Kidney (tissue), 14 donors: ENCODE measurements around the gene APOL2. TPM values are rescaled to one million over a fixed set of nuclear protein-coding genes. Genes with fewer than 3 reads are reported as not detected.
"Not testable (repeated sequence)": the region's sequence is repeated elsewhere in the genome, so short reads cannot be mapped to it uniquely, and the experiment has no call there.

Experiments used
- DNase-seq, 5 donors: peaks; one replicate each; pipeline ENCODE4 v3.0.0-alpha.2; 2013 to 2020
- FAIRE-seq: peaks from 2 replicates; lab custom pipeline; 2012; peaks lifted over from hg19 to GRCh38; lab: Jason Lieb, UNC
- H3K27ac ChIP-seq, 2 donors: one replicate each; pipeline ENCODE4 v1.7.0; 2013; ENCODE audit warnings: low read depth in 2 of 2, low read length in 2 of 2, inconsistent platforms in 1 of 2
- H3K27me3 ChIP-seq: one replicate; pipeline ENCODE4 v1.7.1; 2013; ENCODE audit warnings: low read length, inconsistent platforms; ENCODE audit not compliant: control insufficient read depth, insufficient read depth
- H3K36me3 ChIP-seq, 3 donors: one replicate each; pipeline versions ENCODE4 v1.7.0 to v1.7.1; 2013; ENCODE audit warnings: low read length in 3 of 3, control low read depth in 1 of 3, inconsistent platforms in 1 of 3; ENCODE audit not compliant: insufficient read depth in 3 of 3, control insufficient read depth in 2 of 3
- H3K4me1 ChIP-seq, 3 donors: one replicate each; pipeline versions ENCODE4 v1.7.0 to v1.7.1; 2013; ENCODE audit warnings: low read length in 3 of 3, inconsistent platforms in 1 of 3, low read depth in 1 of 3; ENCODE audit not compliant: control insufficient read depth in 2 of 3, insufficient read depth in 2 of 3
- H3K4me3 ChIP-seq, 3 donors: one replicate each; pipeline versions ENCODE4 v1.7.0 to v1.8.1; 2013; ENCODE audit warnings: low read length in 3 of 3, control low read depth in 1 of 3, inconsistent platforms in 1 of 3
- H3K9ac ChIP-seq, 3 donors: one replicate each; pipeline versions ENCODE4 v1.7.0 to v1.7.1; 2013; ENCODE audit warnings: low read length in 3 of 3, control low read depth in 1 of 3, inconsistent platforms in 1 of 3
- H3K9me3 ChIP-seq, 3 donors: one replicate each; pipeline versions ENCODE4 v1.7.0 to v1.7.1; 2013; ENCODE audit warnings: low read length in 3 of 3, control low read depth in 1 of 3, inconsistent platforms in 1 of 3; ENCODE audit not compliant: control insufficient read depth in 2 of 3, insufficient read depth in 1 of 3
- CTCF ChIP-seq: IDR thresholded peaks from 3 replicates; pipeline ENCODE4 v1.5.1; 2012; ENCODE audit warnings: mild to moderate bottlenecking, moderate library complexity, borderline replicate concordance; ENCODE audit not compliant: insufficient read depth; ENCODE audit errors: extremely low read depth
- intact Hi-C: fragments of 100-400 bp; cut with DNase I; formaldehyde crosslinking; loops from one replicate; pipeline ENCODE4 v1.11.1; 2022
- polyA plus RNA-seq: library from polyadenylated mRNA; stranded (reverse); fragments of 350-450 nt; fragmentation: Illumina TruSeq; extraction: RNeasy Lipid Tissue Mini Kit (QIAGEN cat#74804); gene quantifications from one replicate; pipeline ENCODE4 v1.2.3, GENCODE V29; 2014; ENCODE audit warnings: low read depth, low replicate concordance; ENCODE audit not compliant: insufficient read depth
- total RNA-seq: library from RNA; stranded (reverse); fragmentation: NEBNext Ultra II Directional; extraction: Animal tissue kit (Norgen Biotek cat#: 25700); gene quantifications from one replicate; pipeline ENCODE4 v1.2.1, GENCODE V29; 2021
- donor health status: control.
- donor health status: control.
- donor health status: control.
- donor health status: control.
- donor health status: control.
- donor health status: DM: yes; HTN: yes; CAD: no.
- donor health status: Normal renal cell carcinoma (clear cell type).

APOL2 gene
- total and polyA plus RNA-seq, 2 donors from 2014 or later, result 34.8 to 48.8 TPM

GRCh38 chr22:36277482-36278291 is 38.4 kb upstream of the APOL2 start:
- no peaks in the 10 kb centered on the region for H3K27me3 ChIP-seq
- peaks cover 0 to 5% (median 0%) of the 10 kb centered on the region in 3 donors for H3K4me1 ChIP-seq
- H3K9me3 ChIP-seq, result no peaks in the 10 kb centered on the region
- peak in 4 of 5 donors; percentile 64 to 77 (median 68) for DNase-seq
- H3K9ac ChIP-seq, result no peak overlapping the region
- peak; percentile 72 for TF ChIP-seq CTCF
- no peak for FAIRE-seq
- intact Hi-C loops, result no loop called here
- H3K4me3 ChIP-seq, result peak overlapping the region in 1 of 3 donors; percentile 45
- H3K36me3 ChIP-seq, result peaks cover 0 to 11% (median 8%) of the 10 kb centered on the region in 3 donors
- H3K27ac ChIP-seq, result no peak overlapping the region

DNA sequence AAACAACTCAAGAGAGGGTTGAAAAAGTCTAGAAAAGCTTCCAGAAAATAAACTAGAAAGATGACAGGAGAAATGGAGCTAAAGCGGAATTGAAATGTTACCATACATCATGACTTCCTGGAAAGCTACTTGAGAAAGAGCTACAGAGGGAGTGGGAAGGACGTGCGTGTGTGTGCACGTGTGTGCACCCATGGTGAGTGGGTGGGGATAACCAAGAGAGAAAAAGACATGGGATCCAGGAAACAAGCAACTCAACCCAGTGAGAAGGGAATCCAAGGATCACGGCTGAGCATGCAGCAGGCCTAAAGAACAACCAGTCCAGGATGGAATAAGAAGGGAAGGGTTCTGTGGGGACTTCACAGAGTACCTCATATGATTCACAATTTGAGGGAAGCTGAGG is 35.2 kb upstream of the APOL2 start:
- intact Hi-C loops, result no loop called here
- TF ChIP-seq CTCF, result no peak

DNA sequence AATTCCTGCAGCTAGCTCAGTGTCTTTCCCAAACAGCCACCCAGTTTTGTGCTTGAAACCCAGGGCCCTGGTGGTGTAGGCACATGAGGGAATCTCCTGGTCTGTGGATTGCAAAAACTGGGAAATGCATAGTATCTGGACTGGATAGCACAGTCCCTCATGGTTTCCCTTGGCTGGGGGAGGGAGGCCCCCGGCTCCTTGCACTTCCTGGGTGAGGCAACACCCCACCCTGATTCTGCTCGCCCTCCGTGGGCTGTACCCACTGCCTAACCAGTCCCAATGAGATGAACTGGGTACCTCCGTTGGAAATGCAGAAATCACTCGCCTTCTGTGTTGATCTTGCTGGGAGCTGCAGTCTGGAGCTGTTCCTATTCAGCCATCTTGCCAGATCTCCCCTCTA is 32.6 kb upstream of the APOL2 start:
- H3K4me3 ChIP-seq, H3K27ac ChIP-seq, FAIRE-seq, H3K36me3 ChIP-seq, H3K9me3 ChIP-seq, H3K4me1 ChIP-seq, H3K27me3 ChIP-seq, intact Hi-C loops, H3K9ac ChIP-seq: not testable (repeated sequence)
- peak in 1 of 5 donors; percentile 24 for DNase-seq

More for the DNA sequence above, 35.2 kb upstream of the APOL2 start:
- no peak overlapping the region for H3K4me3 ChIP-seq
- H3K9ac ChIP-seq, result no peak overlapping the region
- peaks cover 0 to 5% (median 0%) of the 10 kb centered on the region in 3 donors for H3K4me1 ChIP-seq
- DNase-seq (no peak), FAIRE-seq (no peak)
- no peaks in the 10 kb centered on the region for H3K27me3 ChIP-seq
- no peaks in the 10 kb centered on the region for H3K9me3 ChIP-seq
- H3K27ac ChIP-seq, result no peak overlapping the region
- H3K36me3 ChIP-seq, result no peaks in the 10 kb centered on the region

GRCh38 chr22:36271231-36271630 is 31.9 kb upstream of the APOL2 start:
- FAIRE-seq, H3K27ac ChIP-seq, H3K4me3 ChIP-seq, H3K4me1 ChIP-seq, H3K9me3 ChIP-seq, H3K27me3 ChIP-seq, H3K9ac ChIP-seq, intact Hi-C loops, H3K36me3 ChIP-seq: not testable (repeated sequence)
- peak in 1 of 5 donors; percentile 11 for DNase-seq
